ENCODE results near the gene CNIH3.
"Not testable (repeated sequence)": the region's sequence is repeated elsewhere in the genome, so short reads cannot be mapped to it uniquely, and the experiment has no call there.

Gene CNIH3

GRCh38 chr1:224643653-224644052 is 27.5 kb downstream of the CNIH3 start:
- DNase-seq (ENCODE audit: low read depth): no peak

GRCh38 chr1:224644553-224645154 is 28.5 kb downstream of the CNIH3 start:
- no peak for DNase-seq (ENCODE audit: low read depth)

DNA sequence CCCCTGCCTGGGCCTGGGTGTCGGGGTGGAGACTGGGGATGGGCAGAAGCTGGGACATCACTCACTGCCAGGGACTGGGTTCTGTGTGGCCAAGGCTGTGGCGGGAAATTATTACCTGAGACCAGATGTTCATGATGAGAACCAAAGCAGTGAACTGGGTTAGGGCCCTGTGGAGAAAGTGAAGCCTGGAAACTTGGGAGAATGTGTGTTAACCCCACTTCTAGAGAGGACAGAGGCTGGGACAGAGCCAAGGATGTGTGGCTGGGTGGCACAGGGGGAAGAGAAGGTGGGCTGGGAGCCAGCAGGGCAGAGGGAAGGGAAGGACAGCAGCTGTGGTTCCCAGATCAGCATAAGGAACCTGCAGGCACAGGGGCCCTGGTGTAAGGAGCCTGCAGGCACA is 31.3 kb downstream of the CNIH3 start:
- DNase-seq (ENCODE audit: low read depth): no peak

- no peak for DNase-seq (ENCODE audit: low read depth)
Observed at GRCh38 chr1:224650290-224650689, 34.2 kb downstream of the CNIH3 start.

DNA sequence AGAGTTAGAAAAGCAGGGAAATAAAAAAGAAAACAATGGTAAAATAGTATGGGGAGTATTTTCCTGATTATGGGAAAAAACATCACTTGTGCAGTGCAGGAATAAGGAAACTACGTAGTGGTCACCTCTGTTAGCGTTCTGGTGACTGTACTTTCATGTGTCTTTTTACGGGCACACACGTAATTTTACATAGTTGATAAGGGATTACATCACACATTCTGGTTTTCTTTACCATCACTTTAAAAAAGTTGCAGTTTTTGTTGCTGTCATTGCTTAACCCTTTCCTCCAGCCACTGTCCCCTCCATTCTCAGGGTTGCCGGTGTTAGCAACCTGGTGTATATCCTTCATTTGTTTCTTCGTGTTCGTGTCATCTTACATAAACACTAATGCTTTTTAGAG is 35.1 kb downstream of the CNIH3 start:
- DNase-seq (ENCODE audit: low read depth): no peak

GRCh38 chr1:224656392-224656791 is 40.3 kb downstream of the CNIH3 start:
- no peak for DNase-seq (ENCODE audit: low read depth)

- DNase-seq (ENCODE audit: low read depth): no peak
Observed at GRCh38 chr1:224660074-224660473, 44.0 kb downstream of the CNIH3 start.

DNA sequence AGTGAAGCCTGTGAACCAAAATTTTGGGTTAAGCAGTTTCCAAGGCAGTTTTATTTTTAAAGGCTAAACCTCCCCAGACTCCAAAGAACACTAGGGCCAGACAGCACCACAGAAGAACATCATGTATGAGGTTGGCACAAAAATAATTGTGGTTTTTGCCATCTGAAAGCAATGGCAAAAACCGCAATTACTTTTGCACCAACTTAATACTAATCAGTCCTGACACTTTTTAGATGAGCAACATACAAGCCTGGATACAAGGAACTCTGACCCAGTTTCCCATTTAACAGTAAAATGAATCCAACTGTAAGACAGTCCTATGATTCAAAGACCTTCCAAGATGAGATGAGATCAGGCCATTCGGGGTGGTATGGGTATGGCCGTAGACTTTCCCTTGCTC is 46.8 kb downstream of the CNIH3 start:
- no peak for DNase-seq (ENCODE audit: low read depth)

GRCh38 chr1:224665016-224665415 is 48.9 kb downstream of the CNIH3 start:
- DNase-seq (ENCODE audit: low read depth): no peak

- no peak for DNase-seq (ENCODE audit: low read depth)
Observed at GRCh38 chr1:224666078-224666477, 50.0 kb downstream of the CNIH3 start.

- DNase-seq (ENCODE audit: low read depth): no peak
Observed at GRCh38 chr1:224666913-224667312, 50.8 kb downstream of the CNIH3 start.

GRCh38 chr1:224668984-224669383 is 52.9 kb downstream of the CNIH3 start:
- no peak for DNase-seq (ENCODE audit: low read depth)

GRCh38 chr1:224669403-224669802 is 53.3 kb downstream of the CNIH3 start:
- no peak for DNase-seq (ENCODE audit: low read depth)

- DNase-seq (ENCODE audit: low read depth): no peak
Observed at GRCh38 chr1:224670506-224670905, 54.4 kb downstream of the CNIH3 start.

DNA sequence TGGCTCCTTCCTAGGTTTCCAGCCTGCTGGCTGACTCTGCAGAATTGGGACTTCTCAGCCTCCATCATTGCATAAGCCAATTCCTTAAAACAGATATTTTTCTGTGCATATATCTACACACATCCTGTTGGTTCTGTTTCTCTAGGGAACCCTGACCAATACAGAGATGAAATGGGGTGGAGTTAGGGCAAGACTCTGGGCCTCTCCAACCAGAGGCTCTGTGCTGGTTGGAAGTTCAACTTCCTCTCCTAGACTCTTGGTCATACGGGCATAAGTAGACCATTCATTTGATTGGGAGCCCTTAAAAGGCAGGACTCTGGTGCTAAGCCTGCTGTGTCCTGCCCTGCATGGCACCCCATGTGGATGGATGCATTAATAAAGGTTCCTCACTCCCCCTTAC is 55.0 kb downstream of the CNIH3 start:
- DNase-seq (ENCODE audit: low read depth): no peak

GRCh38 chr1:224673141-224673540 is 57.0 kb downstream of the CNIH3 start:
- no peak for DNase-seq (ENCODE audit: low read depth)

DNA sequence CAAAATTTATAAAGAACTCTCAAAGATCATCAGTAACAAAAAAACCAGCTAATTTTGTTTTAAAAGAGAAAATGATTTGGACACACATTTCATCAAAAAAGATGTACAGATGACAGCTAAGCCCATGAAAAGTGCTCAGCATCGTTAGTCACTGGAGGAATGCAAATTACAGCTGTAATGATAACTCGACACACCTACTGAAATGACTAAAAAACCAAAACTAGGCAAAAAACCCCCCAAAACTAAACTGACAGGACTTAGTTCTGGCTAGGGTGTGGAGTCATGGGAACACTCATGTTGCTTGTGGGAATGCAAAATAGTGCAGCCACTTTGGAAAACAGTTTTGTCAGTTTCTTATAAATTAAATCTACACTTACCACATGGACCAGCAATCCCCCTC is 59.5 kb downstream of the CNIH3 start:
- DNase-seq (ENCODE audit: low read depth): no peak

GRCh38 chr1:224676551-224676950 is 60.4 kb downstream of the CNIH3 start:
- no peak for DNase-seq (ENCODE audit: low read depth)

DNA sequence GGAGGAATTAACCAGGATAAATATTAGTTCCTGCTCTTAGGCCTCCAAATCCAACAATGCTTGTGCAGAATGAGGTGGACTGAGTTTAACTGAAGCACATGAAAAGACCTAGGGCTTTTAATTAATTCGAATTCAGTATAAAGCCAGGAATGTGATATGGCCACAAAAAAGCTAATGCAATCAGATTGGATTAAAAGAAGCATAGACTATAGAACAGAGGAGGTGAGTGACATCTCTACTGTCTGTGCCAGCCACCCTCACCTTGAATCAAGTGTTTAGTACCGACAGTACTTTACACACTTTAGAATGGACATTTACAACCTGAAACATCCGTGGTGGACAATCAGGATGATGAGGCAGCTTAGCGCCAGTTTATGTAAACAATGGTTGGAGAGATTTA is 62.1 kb downstream of the CNIH3 start:
- no peak for DNase-seq (ENCODE audit: low read depth)

DNA sequence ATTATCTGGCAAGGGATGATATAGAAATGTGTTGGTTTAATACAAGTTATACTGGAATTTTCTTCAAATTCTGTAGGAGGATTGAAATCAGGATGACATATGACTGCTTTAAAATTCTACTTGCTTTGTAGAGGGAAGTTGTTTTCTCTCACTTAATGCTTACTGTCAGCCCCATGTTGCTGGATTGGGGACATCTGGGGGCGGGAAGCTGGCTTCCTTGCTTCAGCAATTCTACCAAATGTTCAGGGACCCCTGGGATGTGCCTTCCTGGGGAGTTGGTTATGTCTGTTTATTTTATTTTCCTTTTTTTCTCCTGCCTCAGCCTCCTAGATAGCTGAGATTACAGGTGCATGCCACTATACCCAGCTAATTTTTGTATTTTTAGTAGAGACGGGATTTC is 63.5 kb downstream of the CNIH3 start:
- no peak for DNase-seq (ENCODE audit: low read depth)

DNA sequence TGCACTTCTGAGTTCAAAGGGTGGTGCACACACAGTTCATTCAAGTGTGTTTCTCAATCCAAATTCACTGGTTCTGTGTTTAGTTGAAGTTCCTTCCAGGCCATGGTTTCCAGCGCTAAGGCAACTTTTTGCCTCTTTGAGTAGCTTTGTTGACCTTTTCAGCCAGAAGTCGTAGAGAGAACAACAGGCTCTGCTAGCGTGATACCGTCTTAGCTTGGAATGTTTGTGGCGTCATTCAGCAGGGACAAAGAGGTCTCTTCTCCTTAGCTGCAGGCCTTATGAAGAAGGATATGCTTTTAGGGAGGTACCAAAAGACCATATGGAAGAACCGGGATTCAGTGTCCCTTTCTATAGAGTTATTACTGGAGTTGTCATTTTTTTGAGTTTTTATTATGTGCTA is 65.7 kb downstream of the CNIH3 start:
- DNase-seq (ENCODE audit: low read depth): no peak

- DNase-seq (ENCODE audit: low read depth): no peak
Observed at GRCh38 chr1:224683936-224684335, 67.8 kb downstream of the CNIH3 start.

- no peak for DNase-seq (ENCODE audit: low read depth)
Observed at GRCh38 chr1:224684979-224685425, 68.9 kb downstream of the CNIH3 start.

- not testable (repeated sequence) for DNase-seq (ENCODE audit: low read depth)
Observed at GRCh38 chr1:224686140-224686539, 70.0 kb downstream of the CNIH3 start.

GRCh38 chr1:224687465-224687864 is 71.3 kb downstream of the CNIH3 start:
- no peak for DNase-seq (ENCODE audit: low read depth)
